HCT116 (cell line): ENCODE data around the gene NCOR1. TPM values are rescaled to one million over a fixed set of nuclear protein-coding genes. Genes with fewer than 3 reads are reported as not detected.

ENCODE experiments used
- ATAC-seq: fragments of 200-7000 bp; cut with Tn5 transposase; 2 replicates; pipeline ENCODE4 v1.9.1; 2020; ENCODE audit warnings: mild to moderate bottlenecking, moderate library complexity
- BruUV-seq: library from RNA; stranded (reverse); fragments of 400-500 nt; replicated peaks from 2 replicates; lab custom pipeline; 2021; lab: Mats Ljungman, UMichigan
- CTCF ChIA-PET: fragments of 300-600 bp; sonication (Branson Sonifier 250); formaldehyde crosslinking; loops from one replicate; lab custom pipeline; 2021; ENCODE audit warnings: antibody characterized with exemption; lab: Charles Lee
- POLR2A ChIA-PET: fragments of 300-600, 350-600 bp; sonication (Branson Sonifier 250); formaldehyde crosslinking; loops from one replicate; lab custom pipeline; 2021; ENCODE audit warnings: antibody characterized with exemption; lab: Charles Lee
- RAD21 ChIA-PET, 2 experiments: fragments of 300-600 bp; sonication (Branson Sonifier 250); formaldehyde crosslinking; loops; one replicate each; lab custom pipeline; 2023; ENCODE audit warnings: low total read pairs in 2 of 2; ENCODE audit not compliant: uncharacterized antibody in 2 of 2, unreplicated experiment in 2 of 2, low non-redundant PET in 1 of 2; lab: Charles Lee
- DNase-seq: peaks from one replicate; pipeline ENCODE4 v3.0.0-alpha.2; 2010; ENCODE audit warnings: low read depth, low spot score
- H2AFZ ChIP-seq: fragments of 200-600 bp; shearing (Covaris generic), sonication (generic); 2 replicates; pipeline ENCODE4 v1.6.1; 2017; ENCODE audit warnings: low read depth, mixed run types, mixed read lengths, antibody characterized with exemption, low read length; ENCODE audit not compliant: poor library complexity, severe bottlenecking
- H3K27ac ChIP-seq: 2 replicates; pipeline ENCODE4 v1.5.1; 2012; ENCODE audit warnings: low read depth, low read length
- H3K27me3 ChIP-seq: fragments of 200-600 bp; sonication (generic); 2 replicates; pipeline ENCODE4 v1.6.1; 2016; ENCODE audit warnings: mixed run types, low read length, mixed read lengths; ENCODE audit not compliant: insufficient read depth
- H3K36me3 ChIP-seq, 2 experiments: fragments of 200-500 bp in 1 of 2; fragments of 200-600 bp in 1 of 2; sonication (Bioruptor generic) in 1 of 2; sonication (generic) in 1 of 2; 2 replicates each; pipeline versions ENCODE4 v1.5.1 to v1.6.1; 2014 to 2016; ENCODE audit warnings: low read length in 2 of 2, inconsistent platforms in 1 of 2, mixed read lengths in 1 of 2, mixed run types in 1 of 2; ENCODE audit not compliant: insufficient read depth in 2 of 2, control insufficient read depth in 1 of 2
- H3K4me1 ChIP-seq, 2 experiments: fragments of 200-600 bp in 1 of 2; sonication (generic) in 1 of 2; 2 replicates each; pipeline versions ENCODE4 v1.5.1 to v1.6.1; 2012 to 2017; ENCODE audit warnings: low read length in 2 of 2, inconsistent platforms in 1 of 2, mild to moderate bottlenecking in 1 of 2, mixed read lengths in 1 of 2, mixed run types in 1 of 2, moderate library complexity in 1 of 2; ENCODE audit not compliant: insufficient read depth in 2 of 2, control insufficient read depth in 1 of 2
- H3K4me2 ChIP-seq: fragments of 200-600 bp; sonication (generic); 2 replicates; pipeline ENCODE4 v1.6.1; 2017; ENCODE audit warnings: mixed run types, low read length, mixed read lengths
- H3K4me3 ChIP-seq, 2 experiments: fragments of 200-600 bp in 1 of 2; sonication (generic) in 1 of 2; replicated peaks in 1 of 2; 2 replicates each; pipeline ENCODE4 v1.5.1; 2011 to 2016; ENCODE audit warnings: low read length in 2 of 2, control low read depth in 1 of 2, low read depth in 1 of 2, mild to moderate bottlenecking in 1 of 2, mixed read lengths in 1 of 2, mixed run types in 1 of 2
- H3K79me2 ChIP-seq: fragments of 200-600 bp; sonication (generic); 2 replicates; pipeline ENCODE4 v1.6.1; 2017; ENCODE audit warnings: mild to moderate bottlenecking, mixed run types, low read length, moderate library complexity, mixed read lengths; ENCODE audit not compliant: insufficient read depth
- H3K9ac ChIP-seq: fragments of 200-600 bp; sonication (generic); 2 replicates; pipeline ENCODE4 v1.6.1; 2016; ENCODE audit warnings: low read length, mixed read lengths
- H3K9me2 ChIP-seq: fragments of 200-600 bp; sonication (generic), shearing (Covaris generic); 2 replicates; pipeline ENCODE4 v1.6.1; 2017; ENCODE audit warnings: mixed run types, mild to moderate bottlenecking, moderate library complexity; ENCODE audit not compliant: insufficient read depth
- H3K9me3 ChIP-seq, 2 experiments: fragments of 200-500 bp in 1 of 2; fragments of 200-600 bp in 1 of 2; sonication (Bioruptor generic) in 1 of 2; sonication (generic) in 1 of 2; 2 replicates each; pipeline ENCODE4 v1.6.1; 2014 to 2017; ENCODE audit warnings: low read length in 2 of 2, mixed read lengths in 2 of 2, inconsistent platforms in 1 of 2, low read depth in 1 of 2, mild to moderate bottlenecking in 1 of 2, mixed run types in 1 of 2, moderate library complexity in 1 of 2; ENCODE audit not compliant: control insufficient read depth in 1 of 2, insufficient read depth in 1 of 2
- H4K20me1 ChIP-seq: fragments of 200-600 bp; sonication (generic), shearing (Covaris generic); 2 replicates; pipeline ENCODE4 v1.6.1; 2017; ENCODE audit warnings: mixed run types, mild to moderate bottlenecking, moderate library complexity; ENCODE audit not compliant: insufficient read depth
- CBX3 ChIP-seq: IDR thresholded peaks from 2 replicates; pipeline ENCODE4 v1.6.1; 2012; ENCODE audit warnings: low read depth
- CEBPB ChIP-seq: IDR thresholded peaks from 2 replicates; pipeline ENCODE4 v1.6.1; 2012; ENCODE audit warnings: low read depth
- EGR1 ChIP-seq: IDR thresholded peaks from 2 replicates; pipeline ENCODE4 v1.6.1; 2012; ENCODE audit warnings: low read depth
- ELF1 ChIP-seq: IDR thresholded peaks from 2 replicates; pipeline ENCODE4 v1.6.1; 2012; ENCODE audit warnings: low read depth, borderline replicate concordance
- EZH2phosphoT487 ChIP-seq: fragments of 200-600 bp; IDR thresholded peaks from 2 replicates; pipeline ENCODE4 v1.6.1; 2018; ENCODE audit warnings: antibody characterized with exemption, borderline replicate concordance
- JUND ChIP-seq: IDR thresholded peaks from 2 replicates; pipeline ENCODE4 v1.6.1; 2012
- POLR2A ChIP-seq: IDR thresholded peaks from 2 replicates; pipeline ENCODE4 v1.7.0; 2011; ENCODE audit warnings: borderline replicate concordance; ENCODE audit not compliant: insufficient read depth, insufficient read length; ENCODE audit errors: extremely low read depth
- POLR2AphosphoS5 ChIP-seq: IDR thresholded peaks from 2 replicates; pipeline ENCODE4 v1.6.1; 2011; ENCODE audit warnings: mild to moderate bottlenecking, low read depth, low read length, moderate library complexity
- RAD21 ChIP-seq: IDR thresholded peaks from 2 replicates; pipeline ENCODE4 v1.6.1; 2012; ENCODE audit warnings: low read depth, mild to moderate bottlenecking
- SIN3A ChIP-seq: IDR thresholded peaks from 2 replicates; pipeline ENCODE4 v1.6.1; 2012; ENCODE audit warnings: low read depth
- SP1 ChIP-seq: IDR thresholded peaks from 2 replicates; pipeline ENCODE4 v1.6.1; 2012; ENCODE audit warnings: low read depth
- SRF ChIP-seq: IDR thresholded peaks from 2 replicates; pipeline ENCODE4 v1.6.1; 2012; ENCODE audit warnings: low read depth
- TCF7L2 ChIP-seq: IDR thresholded peaks from 2 replicates; pipeline ENCODE4 v1.7.0; 2011; ENCODE audit warnings: borderline replicate concordance, inconsistent platforms; ENCODE audit not compliant: insufficient read depth, insufficient read length; ENCODE audit errors: extremely low read depth
- YY1 ChIP-seq: IDR thresholded peaks from 2 replicates; pipeline ENCODE4 v1.6.1; 2011; ENCODE audit warnings: low read length, low read depth, moderate library complexity, mild to moderate bottlenecking; ENCODE audit not compliant: insufficient replicate concordance; ENCODE audit errors: extremely low read depth
- ZNF274 ChIP-seq: fragments of 200-500 bp; sonication (Bioruptor generic); IDR thresholded peaks from 2 replicates; pipeline ENCODE4 v1.6.1; 2014; ENCODE audit warnings: mild to moderate bottlenecking, low read depth, low read length, inconsistent platforms
- intact Hi-C: fragments of 100-400 bp; cut with micrococcal nuclease; formaldehyde crosslinking; loops from 2 replicates; pipeline ENCODE4 v1.10.0; 2022
- total RNA-seq: library from RNA; stranded (reverse); gene quantifications from one replicate; pipeline ENCODE4 v1.2.1, GENCODE V29; 2021; ENCODE audit not compliant: unreplicated experiment
- TF ChIP-seq, protein P1 (sequence below): IDR thresholded peaks from 2 replicates; pipeline ENCODE4 v1.6.1; 2012
- TF ChIP-seq, protein P2 (sequence below): IDR thresholded peaks from 2 replicates; pipeline ENCODE4 v1.6.1; 2012; ENCODE audit warnings: low read depth
- TF ChIP-seq, protein P3 (sequence below): IDR thresholded peaks from 2 replicates; pipeline ENCODE4 v1.6.1; 2011; ENCODE audit warnings: mild to moderate bottlenecking, low read length, moderate library complexity; ENCODE audit not compliant: insufficient replicate concordance; ENCODE audit errors: extremely low read depth
- TF ChIP-seq, protein P4 (sequence below): IDR thresholded peaks from 2 replicates; pipeline ENCODE4 v1.6.1; 2012
- TF ChIP-seq, protein P5 (sequence below), 3 experiments: fragments of 200-600 bp in 1 of 3; sonication (generic) in 1 of 3; IDR thresholded peaks in 2 of 3; conservative IDR thresholded peaks in 1 of 3; 2 replicates each; pipeline ENCODE4 v1.5.1; 2012 to 2017; ENCODE audit warnings: low read depth in 2 of 3, low read length in 2 of 3, antibody characterized with exemption in 1 of 3, borderline replicate concordance in 1 of 3, control low read depth in 1 of 3, mild to moderate bottlenecking in 1 of 3, mixed read lengths in 1 of 3, mixed run types in 1 of 3, moderate library complexity in 1 of 3; ENCODE audit not compliant: insufficient read depth in 1 of 3

The NCOR1 gene
- total RNA-seq, 1 experiment from 2014 or later: 43.7 TPM

DNA sequence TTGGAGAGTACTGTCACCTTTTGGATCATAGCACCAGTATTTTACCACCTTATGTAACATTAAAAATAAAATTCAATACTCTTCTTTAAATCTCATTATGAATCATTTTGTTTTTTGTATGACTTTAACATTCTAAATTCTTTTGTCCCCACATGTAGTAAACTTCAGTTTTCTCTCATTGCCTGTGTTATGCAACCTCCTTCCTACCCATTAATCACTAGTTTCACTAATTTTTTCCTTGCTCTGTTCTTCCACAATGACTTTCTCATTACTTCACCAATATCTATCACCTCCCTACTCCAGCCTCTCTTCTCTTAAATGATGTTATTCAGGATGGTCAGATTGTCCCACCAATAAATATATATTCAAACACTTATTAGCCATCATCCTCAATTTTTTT is 147.0 kb downstream of the NCOR1 start:
- Histone ChIP-seq H4K20me1 (no peaks in the 10 kb centered on the region), H3K79me2 (no peaks in the 10 kb centered on the region), H3K9me2 (no peaks in the 10 kb centered on the region), H3K36me3 (peaks cover 27 to 30% of the 10 kb centered on the region in 2 experiments), H3K4me1 (no peaks in the 10 kb centered on the region), H3K9ac (no peak overlapping the region), H3K27ac (no peak overlapping the region), H3K4me2 (no peak overlapping the region), H2AFZ (no peak overlapping the region), H3K27me3 (no peaks in the 10 kb centered on the region)
- TSS peak; percentile 2 for BruUV-seq
- ChIA-PET POLR2A (no interaction called here), CTCF (no interaction called here)
- DNase-seq (no peak), ATAC-seq (no peak)
- intact Hi-C loops: no loop called here
- TF ChIP-seq CEBPB: no peak
- TF ChIP-seq, protein P1, sequence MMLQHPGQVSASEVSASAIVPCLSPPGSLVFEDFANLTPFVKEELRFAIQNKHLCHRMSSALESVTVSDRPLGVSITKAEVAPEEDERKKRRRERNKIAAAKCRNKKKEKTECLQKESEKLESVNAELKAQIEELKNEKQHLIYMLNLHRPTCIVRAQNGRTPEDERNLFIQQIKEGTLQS: no peak
- TF ChIP-seq CBX3: no peak
- TF ChIP-seq SP1: no peak
- TF ChIP-seq ZNF274: no peak
- no peak for TF ChIP-seq EZH2phosphoT487
- TF ChIP-seq, protein P2, sequence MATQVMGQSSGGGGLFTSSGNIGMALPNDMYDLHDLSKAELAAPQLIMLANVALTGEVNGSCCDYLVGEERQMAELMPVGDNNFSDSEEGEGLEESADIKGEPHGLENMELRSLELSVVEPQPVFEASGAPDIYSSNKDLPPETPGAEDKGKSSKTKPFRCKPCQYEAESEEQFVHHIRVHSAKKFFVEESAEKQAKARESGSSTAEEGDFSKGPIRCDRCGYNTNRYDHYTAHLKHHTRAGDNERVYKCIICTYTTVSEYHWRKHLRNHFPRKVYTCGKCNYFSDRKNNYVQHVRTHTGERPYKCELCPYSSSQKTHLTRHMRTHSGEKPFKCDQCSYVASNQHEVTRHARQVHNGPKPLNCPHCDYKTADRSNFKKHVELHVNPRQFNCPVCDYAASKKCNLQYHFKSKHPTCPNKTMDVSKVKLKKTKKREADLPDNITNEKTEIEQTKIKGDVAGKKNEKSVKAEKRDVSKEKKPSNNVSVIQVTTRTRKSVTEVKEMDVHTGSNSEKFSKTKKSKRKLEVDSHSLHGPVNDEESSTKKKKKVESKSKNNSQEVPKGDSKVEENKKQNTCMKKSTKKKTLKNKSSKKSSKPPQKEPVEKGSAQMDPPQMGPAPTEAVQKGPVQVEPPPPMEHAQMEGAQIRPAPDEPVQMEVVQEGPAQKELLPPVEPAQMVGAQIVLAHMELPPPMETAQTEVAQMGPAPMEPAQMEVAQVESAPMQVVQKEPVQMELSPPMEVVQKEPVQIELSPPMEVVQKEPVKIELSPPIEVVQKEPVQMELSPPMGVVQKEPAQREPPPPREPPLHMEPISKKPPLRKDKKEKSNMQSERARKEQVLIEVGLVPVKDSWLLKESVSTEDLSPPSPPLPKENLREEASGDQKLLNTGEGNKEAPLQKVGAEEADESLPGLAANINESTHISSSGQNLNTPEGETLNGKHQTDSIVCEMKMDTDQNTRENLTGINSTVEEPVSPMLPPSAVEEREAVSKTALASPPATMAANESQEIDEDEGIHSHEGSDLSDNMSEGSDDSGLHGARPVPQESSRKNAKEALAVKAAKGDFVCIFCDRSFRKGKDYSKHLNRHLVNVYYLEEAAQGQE: no peak
- TF ChIP-seq EGR1: no peak
- TF ChIP-seq RAD21: no peak
- TF ChIP-seq, protein P3, sequence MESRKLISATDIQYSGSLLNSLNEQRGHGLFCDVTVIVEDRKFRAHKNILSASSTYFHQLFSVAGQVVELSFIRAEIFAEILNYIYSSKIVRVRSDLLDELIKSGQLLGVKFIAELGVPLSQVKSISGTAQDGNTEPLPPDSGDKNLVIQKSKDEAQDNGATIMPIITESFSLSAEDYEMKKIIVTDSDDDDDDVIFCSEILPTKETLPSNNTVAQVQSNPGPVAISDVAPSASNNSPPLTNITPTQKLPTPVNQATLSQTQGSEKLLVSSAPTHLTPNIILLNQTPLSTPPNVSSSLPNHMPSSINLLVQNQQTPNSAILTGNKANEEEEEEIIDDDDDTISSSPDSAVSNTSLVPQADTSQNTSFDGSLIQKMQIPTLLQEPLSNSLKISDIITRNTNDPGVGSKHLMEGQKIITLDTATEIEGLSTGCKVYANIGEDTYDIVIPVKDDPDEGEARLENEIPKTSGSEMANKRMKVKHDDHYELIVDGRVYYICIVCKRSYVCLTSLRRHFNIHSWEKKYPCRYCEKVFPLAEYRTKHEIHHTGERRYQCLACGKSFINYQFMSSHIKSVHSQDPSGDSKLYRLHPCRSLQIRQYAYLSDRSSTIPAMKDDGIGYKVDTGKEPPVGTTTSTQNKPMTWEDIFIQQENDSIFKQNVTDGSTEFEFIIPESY: no peak
- no peak for TF ChIP-seq SIN3A
- no peak for TF ChIP-seq JUND
- TF ChIP-seq SRF: no peak
- no peak for TF ChIP-seq YY1
- TF ChIP-seq, protein P4, sequence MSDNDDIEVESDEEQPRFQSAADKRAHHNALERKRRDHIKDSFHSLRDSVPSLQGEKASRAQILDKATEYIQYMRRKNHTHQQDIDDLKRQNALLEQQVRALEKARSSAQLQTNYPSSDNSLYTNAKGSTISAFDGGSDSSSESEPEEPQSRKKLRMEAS: no peak
- TF ChIP-seq TCF7L2: no peak
- TF ChIP-seq POLR2AphosphoS5: no peak
- TF ChIP-seq, protein P5, sequence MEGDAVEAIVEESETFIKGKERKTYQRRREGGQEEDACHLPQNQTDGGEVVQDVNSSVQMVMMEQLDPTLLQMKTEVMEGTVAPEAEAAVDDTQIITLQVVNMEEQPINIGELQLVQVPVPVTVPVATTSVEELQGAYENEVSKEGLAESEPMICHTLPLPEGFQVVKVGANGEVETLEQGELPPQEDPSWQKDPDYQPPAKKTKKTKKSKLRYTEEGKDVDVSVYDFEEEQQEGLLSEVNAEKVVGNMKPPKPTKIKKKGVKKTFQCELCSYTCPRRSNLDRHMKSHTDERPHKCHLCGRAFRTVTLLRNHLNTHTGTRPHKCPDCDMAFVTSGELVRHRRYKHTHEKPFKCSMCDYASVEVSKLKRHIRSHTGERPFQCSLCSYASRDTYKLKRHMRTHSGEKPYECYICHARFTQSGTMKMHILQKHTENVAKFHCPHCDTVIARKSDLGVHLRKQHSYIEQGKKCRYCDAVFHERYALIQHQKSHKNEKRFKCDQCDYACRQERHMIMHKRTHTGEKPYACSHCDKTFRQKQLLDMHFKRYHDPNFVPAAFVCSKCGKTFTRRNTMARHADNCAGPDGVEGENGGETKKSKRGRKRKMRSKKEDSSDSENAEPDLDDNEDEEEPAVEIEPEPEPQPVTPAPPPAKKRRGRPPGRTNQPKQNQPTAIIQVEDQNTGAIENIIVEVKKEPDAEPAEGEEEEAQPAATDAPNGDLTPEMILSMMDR (IDR thresholded peaks at IDR 0.05 in 2 of 3, conservative IDR thresholded peaks at IDR 0.05 in 1 of 3; ENCODE audit: borderline replicate concordance in 1 of 3, insufficient read depth in 1 of 3, low read depth in 2 of 3, low read length in 2 of 3): no peak
- no peak for TF ChIP-seq ELF1
- no peak for TF ChIP-seq POLR2A
- TF ChIP-seq, all 23 proteins: peak for 0
- Histone ChIP-seq H3K9me3 (no peaks in the 10 kb centered on the region), H3K4me3 (no peak overlapping the region)
- RAD21 ChIA-PET: no interaction called here
